HepG2 (cell line): ENCODE measurements around the gene RASGRF1. TPM values are rescaled to one million over a fixed set of nuclear protein-coding genes. Genes with fewer than 3 reads are reported as not detected.

Source experiments
- ATAC-seq: fragments of 200-7000 bp; cut with Tn5 transposase; 3 replicates; pipeline ENCODE4 v1.9.1; 2020; ENCODE audit warnings: mild to moderate bottlenecking, moderate library complexity
- BruUV-seq: library from RNA; stranded (reverse); fragments of 400-500 nt; replicated peaks from 2 replicates; lab custom pipeline; 2021; lab: Mats Ljungman, UMichigan
- CTCF ChIA-PET: fragments of 300-600 bp; formaldehyde crosslinking; extraction: SDS; loops from one replicate; lab custom pipeline; 2021; ENCODE audit warnings: low total read pairs, inconsistent platforms, low intra/inter-chr PET ratio; lab: Yijun Ruan, JAX
- POLR2A ChIA-PET: fragments of 350-600 bp; sonication (Branson Sonifier 250); formaldehyde crosslinking; loops from one replicate; lab custom pipeline; 2020; ENCODE audit warnings: antibody characterized with exemption, inconsistent platforms; lab: Yijun Ruan, JAX
- DNase-seq: peaks from one replicate; pipeline ENCODE4 v3.0.0-alpha.2; 2015; ENCODE audit warnings: low spot score
- FAIRE-seq: peaks from 3 replicates; lab custom pipeline; 2011; peaks lifted over from hg19 to GRCh38; lab: Jason Lieb, UNC
- H2AFZ ChIP-seq: one replicate; pipeline ENCODE4 v1.6.1; 2011; ENCODE audit warnings: low read length, inconsistent platforms
- H3K27ac ChIP-seq: fragments of 300-600 bp; 3 replicates; pipeline ENCODE4 v1.8.0; 2011; ENCODE audit warnings: mixed run types, mild to moderate bottlenecking, mixed read lengths, low read length, inconsistent platforms; ENCODE audit not compliant: insufficient read depth; ENCODE audit errors: extremely low read length
- H3K27me3 ChIP-seq, 2 experiments: fragments of 200-600 bp in 1 of 2; 2 replicates in 1 of 2; 3 replicates in 1 of 2; pipeline versions ENCODE4 v1.6.0 to v1.8.0; 2011; ENCODE audit warnings: low read length in 2 of 2, mild to moderate bottlenecking in 2 of 2, moderate library complexity in 2 of 2, inconsistent platforms in 1 of 2; ENCODE audit not compliant: insufficient read depth in 2 of 2, control insufficient read depth in 1 of 2
- H3K36me3 ChIP-seq, 2 experiments: fragments of 200-600 bp in 1 of 2; replicated peaks in 1 of 2; 2 replicates in 1 of 2; 3 replicates in 1 of 2; pipeline versions ENCODE4 v1.5.1 to v1.8.0; 2011; ENCODE audit warnings: low read length in 2 of 2, inconsistent platforms in 1 of 2; ENCODE audit not compliant: insufficient read depth in 2 of 2, control insufficient read depth in 1 of 2
- H3K4me1 ChIP-seq: 2 replicates; pipeline ENCODE4 v1.5.1; 2012; ENCODE audit warnings: low read length, inconsistent platforms; ENCODE audit not compliant: insufficient read depth
- H3K4me2 ChIP-seq: 2 replicates; pipeline ENCODE4 v1.6.0; 2011; ENCODE audit warnings: low read depth, low read length, inconsistent platforms
- H3K4me3 ChIP-seq, 3 experiments: fragments of 200-600 bp in 1 of 3; sonication (generic), shearing (Covaris generic) in 1 of 3; replicated peaks in 1 of 3; 2 replicates each; pipeline ENCODE4 v1.5.1; 2011 to 2016; ENCODE audit warnings: low read length in 3 of 3, inconsistent platforms in 2 of 3, low read depth in 2 of 3, mild to moderate bottlenecking in 2 of 3, control low read depth in 1 of 3, mixed read lengths in 1 of 3; ENCODE audit not compliant: insufficient read depth in 1 of 3
- H3K79me2 ChIP-seq: one replicate; pipeline ENCODE4 v1.6.1; 2011; ENCODE audit warnings: low read length, inconsistent platforms; ENCODE audit not compliant: insufficient read depth
- H3K9ac ChIP-seq: 2 replicates; pipeline ENCODE4 v1.6.0; 2011; ENCODE audit warnings: mild to moderate bottlenecking, low read depth, low read length, inconsistent platforms; ENCODE audit not compliant: insufficient read depth
- H3K9me3 ChIP-seq: 2 replicates; pipeline ENCODE4 v1.5.1; 2012; ENCODE audit warnings: mild to moderate bottlenecking, low read length
- H4K20me1 ChIP-seq: 2 replicates; pipeline ENCODE4 v1.6.0; 2011; ENCODE audit warnings: inconsistent platforms, mild to moderate bottlenecking, low read length, moderate library complexity; ENCODE audit not compliant: insufficient read depth
- CHD2 ChIP-seq: IDR thresholded peaks from 2 replicates; pipeline ENCODE4 v1.6.1; 2011; ENCODE audit warnings: low read depth, low read length, improper control_type of control experiment
- FOXA1 ChIP-seq, 2 experiments: fragments of 450-650 bp in 1 of 2; sonication (generic) in 1 of 2; formaldehyde crosslinking in 1 of 2; IDR thresholded peaks; 2 replicates each; pipeline versions ENCODE4 v1.4.0 to v1.6.1; 2016 to 2020; ENCODE audit warnings: missing genetic modification reagents in 1 of 2
- HNRNPL ChIP-seq: fragments of 200-400 bp; formaldehyde crosslinking; IDR thresholded peaks from 2 replicates; pipeline ENCODE4 v1.6.1; 2017; ENCODE audit warnings: mild to moderate bottlenecking, low read depth, low read length
- KDM5B ChIP-seq: sonication (generic); formaldehyde crosslinking; IDR thresholded peaks from 2 replicates; pipeline ENCODE4 v1.4.0; 2020; ENCODE audit warnings: missing genetic modification reagents, mild to moderate bottlenecking, borderline replicate concordance
- MEF2D ChIP-seq: sonication (generic); formaldehyde crosslinking; IDR thresholded peaks from 2 replicates; pipeline ENCODE4 v1.5.1; 2020; ENCODE audit warnings: mild to moderate bottlenecking, missing genetic modification reagents
- NR2F1 ChIP-seq, 2 experiments: fragments of 450-650 bp in 1 of 2; formaldehyde crosslinking in 1 of 2; IDR thresholded peaks; 2 replicates each; pipeline versions ENCODE4 v1.5.0 to v1.6.1; 2016 to 2020; ENCODE audit warnings: mild to moderate bottlenecking in 1 of 2, missing compliant biosample characterization in 1 of 2, missing genetic modification reagents in 1 of 2, moderate library complexity in 1 of 2
- NR2F6 ChIP-seq, 2 experiments: IDR thresholded peaks; 2 replicates each; pipeline ENCODE4 v1.6.1; 2016; ENCODE audit warnings: antibody characterized with exemption in 1 of 2, mild to moderate bottlenecking in 1 of 2
- SYNCRIP ChIP-seq: fragments of 200-400 bp; formaldehyde crosslinking; IDR thresholded peaks from 2 replicates; pipeline ENCODE4 v1.6.1; 2018; ENCODE audit warnings: mild to moderate bottlenecking, low read depth, low read length; ENCODE audit not compliant: insufficient read depth
- TEAD3 ChIP-seq: optimal IDR thresholded peaks from 2 replicates; pipeline ENCODE3; 2016; ENCODE audit warnings: borderline replicate concordance
- ZNF335 ChIP-seq: sonication (generic); formaldehyde crosslinking; IDR thresholded peaks from 2 replicates; pipeline ENCODE4 v1.4.0; 2020; ENCODE audit warnings: missing genetic modification reagents
- ZNF577 ChIP-seq: sonication (generic); formaldehyde crosslinking; IDR thresholded peaks from 2 replicates; pipeline ENCODE4 v1.4.0; 2020; ENCODE audit warnings: mild to moderate bottlenecking, low read depth, missing genetic modification reagents, borderline replicate concordance
- WGBS: methylation state at CpG from one replicate; pipeline ENCODE4 v1.1.6; 2017; ENCODE audit warnings: low lambda C conversion rate; 5-methylcytosine and 5-hydroxymethylcytosine counted together
- in situ Hi-C: cut with HindIII; loops from 2 replicates; pipeline ENCODE4 v1.10.0; 2017; ENCODE audit warnings: low pct_unique_long_range_greater_than_20kb; ENCODE audit not compliant: extremely low pct_ligation_motif_present
- intact Hi-C: fragments of 100-400 bp; cut with micrococcal nuclease; formaldehyde crosslinking; loops from one replicate; pipeline ENCODE4 v1.10.0; 2022; ENCODE audit not compliant: unreplicated experiment
- polyA plus RNA-seq, 8 experiments: library from polyadenylated mRNA; depleted of rRNA in 3 of 8; stranded (reverse) in 7 of 8; unstranded in 1 of 8; fragments of >200 nt; fragmentation: Illumina TruSeq in 4 of 8; extraction: Trizol in 4 of 8; gene quantifications; 2 replicates each; pipeline versions ENCODE4 v1.2.1 to v1.2.3, GENCODE V29; 2011 to 2016; ENCODE audit warnings: low read depth in 4 of 8, missing spikeins in 1 of 8, mixed read lengths in 1 of 8; ENCODE audit not compliant: insufficient read depth in 1 of 8
- total RNA-seq, 5 experiments: library from RNA; depleted of rRNA; stranded (reverse); fragments of >200 nt; fragmentation: Illumina TruSeq; extraction: Trizol; gene quantifications; 2 replicates each; pipeline ENCODE4 v1.2.3, GENCODE V29; 2016; ENCODE audit warnings: low read depth in 1 of 5
- TF ChIP-seq, protein P1 (sequence below): sonication (generic); formaldehyde crosslinking; IDR thresholded peaks from 2 replicates; pipeline ENCODE4 v1.5.0; 2020; ENCODE audit warnings: mild to moderate bottlenecking, missing genetic modification reagents
- TF ChIP-seq, protein P2 (sequence below): sonication (generic); formaldehyde crosslinking; IDR thresholded peaks from 2 replicates; pipeline ENCODE4 v1.8.0; 2022; ENCODE audit warnings: missing genetic modification reagents, mild to moderate bottlenecking, moderate library complexity, borderline replicate concordance

The RASGRF1 gene
- total and polyA plus RNA-seq, 2 of the 13 experiments (the other 11 are each of a cell fraction or from before 2014, with no cell fraction given): 0.55 to 3.0 TPM

DNA sequence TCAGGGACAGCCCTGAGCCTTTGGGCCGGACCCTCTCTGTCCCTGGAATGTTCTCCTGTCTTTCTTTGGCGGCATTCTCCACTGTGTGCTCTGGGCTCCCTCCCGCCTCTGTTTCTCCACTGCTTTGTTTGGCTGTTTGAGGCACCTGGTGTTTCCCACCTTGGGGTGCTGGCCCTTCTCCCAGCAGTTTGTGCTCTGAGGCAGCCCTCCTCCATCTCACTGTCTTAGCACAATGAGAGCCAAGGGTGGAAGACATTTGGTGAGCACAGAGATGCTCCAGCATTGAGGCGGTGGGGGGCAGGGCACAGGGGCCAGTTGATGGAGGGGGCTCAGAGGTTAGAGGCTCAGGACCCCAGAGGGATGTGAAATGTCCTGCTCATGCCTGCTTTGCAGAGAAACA lies 54.3 kb downstream of the RASGRF1 start:
- H3K9me3 ChIP-seq: no peaks in the 10 kb centered on the region
- CTCF ChIA-PET: no interaction called here
- H3K4me1 ChIP-seq: no peaks in the 10 kb centered on the region
- no peak for ATAC-seq
- intact Hi-C loops: no loop called here
- peaks cover 0 to 22% of the 10 kb centered on the region in 2 experiments for H3K27me3 ChIP-seq
- H3K9ac ChIP-seq: no peak overlapping the region
- no peak overlapping the region for H2AFZ ChIP-seq
- H3K27ac ChIP-seq: no peak overlapping the region
- H3K36me3 ChIP-seq: no peaks in the 10 kb centered on the region
- BruUV-seq: no TSS peak
- WGBS: 24% methylated on average over 4 of the region's 4 CpGs
- DNase-seq: no peak
- TF ChIP-seq MEF2D (CRISPR knock-in tag) (no peak), ZNF335 (CRISPR knock-in tag) (no peak), KDM5B (CRISPR knock-in tag) (no peak), FOXA1 (IDR thresholded peaks at IDR 0.05) (no peak), FOXA1 (CRISPR knock-in tag; IDR thresholded peaks at IDR 0.05) (no peak), NR2F6 (IDR thresholded peaks at IDR 0.05) (no peak), NR2F6 (CRISPR knock-in tag; IDR thresholded peaks at IDR 0.05) (no peak), TEAD3 (CRISPR knock-in tag) (no peak), CHD2 (no peak), ZNF577 (no peak), NR2F1 (CRISPR knock-in tag; IDR thresholded peaks at IDR 0.05) (no peak), HNRNPL (no peak), SYNCRIP (no peak)
- TF ChIP-seq, protein P1, sequence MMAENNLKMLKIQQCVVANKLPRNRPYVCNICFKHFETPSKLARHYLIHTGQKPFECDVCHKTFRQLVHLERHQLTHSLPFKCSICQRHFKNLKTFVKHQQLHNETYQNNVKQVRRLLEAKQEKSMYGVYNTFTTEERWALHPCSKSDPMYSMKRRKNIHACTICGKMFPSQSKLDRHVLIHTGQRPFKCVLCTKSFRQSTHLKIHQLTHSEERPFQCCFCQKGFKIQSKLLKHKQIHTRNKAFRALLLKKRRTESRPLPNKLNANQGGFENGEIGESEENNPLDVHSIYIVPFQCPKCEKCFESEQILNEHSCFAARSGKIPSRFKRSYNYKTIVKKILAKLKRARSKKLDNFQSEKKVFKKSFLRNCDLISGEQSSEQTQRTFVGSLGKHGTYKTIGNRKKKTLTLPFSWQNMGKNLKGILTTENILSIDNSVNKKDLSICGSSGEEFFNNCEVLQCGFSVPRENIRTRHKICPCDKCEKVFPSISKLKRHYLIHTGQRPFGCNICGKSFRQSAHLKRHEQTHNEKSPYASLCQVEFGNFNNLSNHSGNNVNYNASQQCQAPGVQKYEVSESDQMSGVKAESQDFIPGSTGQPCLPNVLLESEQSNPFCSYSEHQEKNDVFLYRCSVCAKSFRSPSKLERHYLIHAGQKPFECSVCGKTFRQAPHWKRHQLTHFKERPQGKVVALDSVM (CRISPR knock-in tag): no peak
- TF ChIP-seq, protein P2, sequence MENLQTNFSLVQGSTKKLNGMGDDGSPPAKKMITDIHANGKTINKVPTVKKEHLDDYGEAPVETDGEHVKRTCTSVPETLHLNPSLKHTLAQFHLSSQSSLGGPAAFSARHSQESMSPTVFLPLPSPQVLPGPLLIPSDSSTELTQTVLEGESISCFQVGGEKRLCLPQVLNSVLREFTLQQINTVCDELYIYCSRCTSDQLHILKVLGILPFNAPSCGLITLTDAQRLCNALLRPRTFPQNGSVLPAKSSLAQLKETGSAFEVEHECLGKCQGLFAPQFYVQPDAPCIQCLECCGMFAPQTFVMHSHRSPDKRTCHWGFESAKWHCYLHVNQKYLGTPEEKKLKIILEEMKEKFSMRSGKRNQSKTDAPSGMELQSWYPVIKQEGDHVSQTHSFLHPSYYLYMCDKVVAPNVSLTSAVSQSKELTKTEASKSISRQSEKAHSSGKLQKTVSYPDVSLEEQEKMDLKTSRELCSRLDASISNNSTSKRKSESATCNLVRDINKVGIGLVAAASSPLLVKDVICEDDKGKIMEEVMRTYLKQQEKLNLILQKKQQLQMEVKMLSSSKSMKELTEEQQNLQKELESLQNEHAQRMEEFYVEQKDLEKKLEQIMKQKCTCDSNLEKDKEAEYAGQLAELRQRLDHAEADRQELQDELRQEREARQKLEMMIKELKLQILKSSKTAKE: no peak
- TF ChIP-seq, all 625 proteins: peak for 0
- Histone ChIP-seq H3K4me3 (no peak overlapping the region), H3K79me2 (no peaks in the 10 kb centered on the region), H4K20me1 (no peaks in the 10 kb centered on the region), H3K4me2 (no peak overlapping the region)
- no peak for FAIRE-seq
- POLR2A ChIA-PET: no interaction called here
- in situ Hi-C loops: no loop called here
